ENCODE results near the gene NT5DC2. TPM values are rescaled to one million over a fixed set of nuclear protein-coding genes. Genes with fewer than 3 reads are reported as not detected.
"Not testable (repeated sequence)": the region's sequence is repeated elsewhere in the genome, so short reads cannot be mapped to it uniquely, and the experiment has no call there.

NT5DC2 gene
- total and polyA plus RNA-seq, 2 experiments from 2014 or later, result 166 to 167 TPM

DNA sequence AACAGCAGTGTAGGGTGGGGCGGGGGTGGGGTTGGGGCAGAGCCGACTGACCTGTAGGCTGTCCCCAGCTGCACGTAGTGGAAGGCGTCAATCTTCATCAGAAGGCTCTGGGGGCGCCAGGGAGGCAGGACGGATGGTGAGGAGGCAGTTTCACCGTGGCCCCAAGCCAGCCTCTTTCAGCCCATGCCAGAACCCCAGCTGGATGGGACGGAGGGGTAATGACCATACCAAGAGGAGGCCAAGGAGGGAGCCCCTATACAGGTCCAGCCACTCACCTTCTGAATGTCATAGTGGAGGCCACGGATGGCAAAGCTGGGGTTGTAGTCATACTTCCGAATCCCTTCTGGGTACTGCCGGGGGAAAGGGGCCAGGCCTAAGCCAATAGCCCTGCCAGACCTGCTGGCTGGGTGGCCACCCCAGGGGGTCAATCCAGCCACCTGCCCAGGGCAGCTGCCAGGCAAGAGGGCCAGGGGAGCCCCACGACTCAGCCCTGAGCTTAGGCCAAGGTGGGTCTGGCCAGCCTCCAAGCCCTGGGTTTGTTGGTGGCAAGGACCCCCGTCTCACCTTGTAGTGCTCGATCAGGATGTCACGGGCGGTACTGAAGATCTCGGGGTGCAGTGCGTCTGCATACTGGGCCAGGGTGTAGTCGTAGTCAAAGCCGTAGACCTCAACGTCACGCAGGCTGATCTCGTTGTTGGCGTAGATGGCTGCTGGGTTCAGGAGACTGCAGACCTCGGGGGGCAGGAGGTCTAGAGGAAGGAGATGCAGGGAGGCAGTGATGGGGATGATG is 4.9 kb downstream of the NT5DC2 start:
- Histone ChIP-seq H3K79me2 (peaks cover 40% of the 10 kb centered on the region), H3K4me1 (ENCODE audit: insufficient read depth) (peaks cover 38% of the 10 kb centered on the region), H4K20me1 (ENCODE audit: insufficient read depth, poor library complexity, severe bottlenecking) (peaks cover 5% of the 10 kb centered on the region), H3K9me2 (replicated peaks; ENCODE audit: insufficient read depth) (no peaks in the 10 kb centered on the region), H2AFZ (no peak overlapping the region), H3K9me3 (ENCODE audit: low read depth) (no peaks in the 10 kb centered on the region), H3K36me3 (replicated peaks; ENCODE audit: insufficient read depth, low read depth) (no peaks in the 10 kb centered on the region), H3K4me2 (no peak overlapping the region), H3K27ac (no peak overlapping the region), H3K27me3 (no peaks in the 10 kb centered on the region), H3K4me3 (no peak overlapping the region)
- DNase-seq (ENCODE audit: low spot score), result no peak
- TF ChIP-seq, protein P1, sequence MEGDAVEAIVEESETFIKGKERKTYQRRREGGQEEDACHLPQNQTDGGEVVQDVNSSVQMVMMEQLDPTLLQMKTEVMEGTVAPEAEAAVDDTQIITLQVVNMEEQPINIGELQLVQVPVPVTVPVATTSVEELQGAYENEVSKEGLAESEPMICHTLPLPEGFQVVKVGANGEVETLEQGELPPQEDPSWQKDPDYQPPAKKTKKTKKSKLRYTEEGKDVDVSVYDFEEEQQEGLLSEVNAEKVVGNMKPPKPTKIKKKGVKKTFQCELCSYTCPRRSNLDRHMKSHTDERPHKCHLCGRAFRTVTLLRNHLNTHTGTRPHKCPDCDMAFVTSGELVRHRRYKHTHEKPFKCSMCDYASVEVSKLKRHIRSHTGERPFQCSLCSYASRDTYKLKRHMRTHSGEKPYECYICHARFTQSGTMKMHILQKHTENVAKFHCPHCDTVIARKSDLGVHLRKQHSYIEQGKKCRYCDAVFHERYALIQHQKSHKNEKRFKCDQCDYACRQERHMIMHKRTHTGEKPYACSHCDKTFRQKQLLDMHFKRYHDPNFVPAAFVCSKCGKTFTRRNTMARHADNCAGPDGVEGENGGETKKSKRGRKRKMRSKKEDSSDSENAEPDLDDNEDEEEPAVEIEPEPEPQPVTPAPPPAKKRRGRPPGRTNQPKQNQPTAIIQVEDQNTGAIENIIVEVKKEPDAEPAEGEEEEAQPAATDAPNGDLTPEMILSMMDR (IDR thresholded peaks at IDR 0.05; ENCODE audit: poor library complexity), result no peak
- WGBS (ENCODE audit: low lambda C conversion rate, missing lambda C conversion rate), result 96% methylated on average over 25 of the region's 25 CpGs

DNA sequence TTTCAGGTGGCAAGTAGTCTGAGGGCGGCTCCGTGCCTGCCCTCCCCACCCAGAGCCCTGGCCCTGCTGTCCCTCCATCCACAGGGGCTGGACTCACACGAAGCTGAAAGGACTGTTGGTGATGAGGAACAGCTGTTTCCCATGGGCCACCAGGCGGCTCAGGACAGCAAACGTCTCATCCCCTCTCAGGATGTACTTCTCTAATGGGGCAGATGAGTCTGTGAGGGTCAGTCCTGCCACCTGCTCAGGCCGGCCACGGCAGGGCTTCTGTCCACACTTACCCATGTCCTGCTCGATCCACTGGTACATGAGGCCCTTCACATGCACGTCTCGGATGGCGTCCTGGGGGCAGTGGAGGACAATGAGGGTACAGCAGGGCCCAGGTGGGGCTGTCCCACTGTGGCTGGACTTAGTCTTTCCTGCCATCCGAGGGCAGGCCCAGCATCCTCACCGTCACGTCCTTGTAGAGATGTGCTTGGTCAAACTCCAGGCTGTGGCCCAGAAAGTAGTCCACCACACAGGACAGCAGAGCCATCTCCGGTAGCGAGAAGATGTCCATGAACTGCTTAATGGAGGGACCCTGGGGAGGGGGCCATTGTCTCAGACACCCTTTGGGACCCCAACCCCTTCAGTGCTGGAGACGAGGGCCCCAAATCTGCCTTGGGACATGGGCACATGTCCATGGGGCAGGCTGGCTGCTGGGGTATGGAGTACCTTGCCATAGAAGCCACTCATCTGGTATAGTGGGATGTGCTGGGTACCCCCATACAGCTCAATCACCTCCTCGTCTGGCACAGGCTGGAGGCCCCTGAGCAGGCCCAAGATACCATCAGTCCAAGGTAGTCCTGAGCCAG is 5.7 kb downstream of the NT5DC2 start:
- TF ChIP-seq, protein P1 (IDR thresholded peaks at IDR 0.05; ENCODE audit: poor library complexity), result no peak
- TF ChIP-seq EZH2 (IDR thresholded peaks at IDR 0.05; ENCODE audit: borderline replicate concordance) (no peak), EZH2phosphoT487 (IDR thresholded peaks at IDR 0.05; ENCODE audit: low read depth, severe bottlenecking, unreplicated experiment) (no peak)
- Histone ChIP-seq H3K27ac (no peak overlapping the region), H3K36me3 (replicated peaks; ENCODE audit: insufficient read depth, low read depth) (no peaks in the 10 kb centered on the region), H2AFZ (no peak overlapping the region), H3K4me3 (no peak overlapping the region), H3K79me2 (peaks cover 36% of the 10 kb centered on the region), H3K9me2 (replicated peaks; ENCODE audit: insufficient read depth) (no peaks in the 10 kb centered on the region), H3K4me1 (ENCODE audit: insufficient read depth) (peaks cover 38% of the 10 kb centered on the region), H3K27me3 (no peaks in the 10 kb centered on the region), H3K9me3 (ENCODE audit: low read depth) (no peaks in the 10 kb centered on the region), H3K4me2 (no peak overlapping the region), H4K20me1 (ENCODE audit: insufficient read depth, poor library complexity, severe bottlenecking) (peaks cover 5% of the 10 kb centered on the region)
- WGBS (ENCODE audit: low lambda C conversion rate, missing lambda C conversion rate), result 94% methylated on average over 18 of the region's 18 CpGs
- DNase-seq (ENCODE audit: low spot score), result no peak

DNA sequence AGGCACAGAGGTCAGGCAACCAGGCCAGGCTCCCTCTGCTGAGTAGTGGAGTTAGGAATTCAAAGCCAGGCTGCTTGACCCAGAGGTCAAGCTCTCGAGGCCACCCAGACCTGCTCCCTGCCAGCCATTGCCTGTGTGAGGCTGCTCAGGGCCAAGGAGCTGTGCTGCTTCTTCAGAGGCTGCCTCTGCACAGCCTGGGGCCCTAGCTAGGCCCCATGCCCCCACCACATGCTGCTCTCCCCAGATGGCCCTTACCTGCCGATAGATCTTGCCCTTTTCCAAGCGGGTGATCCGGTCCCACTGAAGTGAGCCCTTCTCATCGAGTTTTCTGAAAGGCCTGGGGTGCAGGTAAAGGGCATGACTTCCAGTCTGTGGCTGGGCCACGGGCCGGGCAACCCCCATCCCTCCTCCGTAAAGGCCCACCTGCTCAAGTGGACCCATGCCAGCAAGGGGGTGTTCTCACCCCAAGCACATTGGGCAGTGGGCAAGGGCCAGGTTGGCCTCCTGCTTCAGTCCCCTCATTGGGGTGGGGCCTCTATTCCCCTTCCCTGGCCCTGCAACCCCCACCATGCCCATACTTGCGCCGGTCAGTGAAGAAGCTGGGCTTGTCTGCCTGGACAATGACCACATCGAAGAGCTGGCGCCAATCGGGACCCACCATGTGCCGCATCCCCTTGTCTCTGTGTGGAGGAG is 6.5 kb downstream of the NT5DC2 start:
- no peaks in the 10 kb centered on the region for H3K9me3 ChIP-seq (ENCODE audit: low read depth)
- TF ChIP-seq, protein P1 (IDR thresholded peaks at IDR 0.05; ENCODE audit: poor library complexity), result no peak
- H2AFZ ChIP-seq, result no peak overlapping the region

DNA sequence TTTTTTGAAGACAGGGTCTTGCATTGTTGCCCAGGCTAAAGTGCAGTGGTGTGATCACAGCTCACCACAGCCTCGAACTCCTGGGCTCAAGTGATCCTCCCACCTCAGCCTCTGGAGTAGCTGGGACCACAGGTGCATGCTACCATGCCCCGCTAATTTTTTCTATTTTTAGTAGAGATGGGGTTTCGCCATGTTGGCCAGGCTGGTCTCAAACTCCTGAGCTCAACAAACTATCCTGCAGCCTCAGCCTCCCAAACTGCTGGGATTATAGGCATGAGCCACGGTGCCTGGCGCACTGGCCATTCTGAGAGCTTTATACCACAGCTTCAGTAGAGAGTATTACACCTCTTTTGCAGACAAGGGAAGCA is 7.0 kb downstream of the NT5DC2 start:
- not testable (repeated sequence) for H4K20me1 ChIP-seq (ENCODE audit: insufficient read depth, poor library complexity, severe bottlenecking); H3K27ac ChIP-seq; H3K36me3 ChIP-seq (replicated peaks; ENCODE audit: insufficient read depth, low read depth); H3K9me3 ChIP-seq (ENCODE audit: low read depth); DNase-seq (ENCODE audit: low spot score); H2AFZ ChIP-seq; H3K4me3 ChIP-seq; H3K9me2 ChIP-seq (replicated peaks; ENCODE audit: insufficient read depth); H3K27me3 ChIP-seq; H3K4me2 ChIP-seq
- H3K4me1 ChIP-seq (ENCODE audit: insufficient read depth), result peaks cover 27% of the 10 kb centered on the region
- peaks cover 23% of the 10 kb centered on the region for H3K79me2 ChIP-seq
- 91% methylated on average over 5 of the region's 5 CpGs for WGBS (ENCODE audit: low lambda C conversion rate, missing lambda C conversion rate)

More for the DNA sequence above, 6.5 kb downstream of the NT5DC2 start:
- peaks cover 5% of the 10 kb centered on the region for H4K20me1 ChIP-seq (ENCODE audit: insufficient read depth, poor library complexity, severe bottlenecking)
- no peaks in the 10 kb centered on the region for H3K36me3 ChIP-seq (replicated peaks; ENCODE audit: insufficient read depth, low read depth)
- H3K4me2 ChIP-seq, result no peak overlapping the region
- no peak overlapping the region for H3K4me3 ChIP-seq
- no peaks in the 10 kb centered on the region for H3K9me2 ChIP-seq (replicated peaks; ENCODE audit: insufficient read depth)
- no peaks in the 10 kb centered on the region for H3K27me3 ChIP-seq
- no peak for DNase-seq (ENCODE audit: low spot score)
- WGBS (ENCODE audit: low lambda C conversion rate, missing lambda C conversion rate), result 86% methylated on average over 13 of the region's 14 CpGs
- peaks cover 33% of the 10 kb centered on the region for H3K4me1 ChIP-seq (ENCODE audit: insufficient read depth)
- peaks cover 28% of the 10 kb centered on the region for H3K79me2 ChIP-seq
- no peak overlapping the region for H3K27ac ChIP-seq
